NCI-H510A (cell line): ENCODE measurements around the gene WDR4.
"Not testable (repeated sequence)": the region's sequence is repeated elsewhere in the genome, so short reads cannot be mapped to it uniquely, and the experiment has no call there.

Experiments
- DNase-seq: peaks from one replicate; lab custom pipeline; 2025; lab: John Stamatoyannopoulos, UW

WDR4 gene, protein sequence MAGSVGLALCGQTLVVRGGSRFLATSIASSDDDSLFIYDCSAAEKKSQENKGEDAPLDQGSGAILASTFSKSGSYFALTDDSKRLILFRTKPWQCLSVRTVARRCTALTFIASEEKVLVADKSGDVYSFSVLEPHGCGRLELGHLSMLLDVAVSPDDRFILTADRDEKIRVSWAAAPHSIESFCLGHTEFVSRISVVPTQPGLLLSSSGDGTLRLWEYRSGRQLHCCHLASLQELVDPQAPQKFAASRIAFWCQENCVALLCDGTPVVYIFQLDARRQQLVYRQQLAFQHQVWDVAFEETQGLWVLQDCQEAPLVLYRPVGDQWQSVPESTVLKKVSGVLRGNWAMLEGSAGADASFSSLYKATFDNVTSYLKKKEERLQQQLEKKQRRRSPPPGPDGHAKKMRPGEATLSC

DNA sequence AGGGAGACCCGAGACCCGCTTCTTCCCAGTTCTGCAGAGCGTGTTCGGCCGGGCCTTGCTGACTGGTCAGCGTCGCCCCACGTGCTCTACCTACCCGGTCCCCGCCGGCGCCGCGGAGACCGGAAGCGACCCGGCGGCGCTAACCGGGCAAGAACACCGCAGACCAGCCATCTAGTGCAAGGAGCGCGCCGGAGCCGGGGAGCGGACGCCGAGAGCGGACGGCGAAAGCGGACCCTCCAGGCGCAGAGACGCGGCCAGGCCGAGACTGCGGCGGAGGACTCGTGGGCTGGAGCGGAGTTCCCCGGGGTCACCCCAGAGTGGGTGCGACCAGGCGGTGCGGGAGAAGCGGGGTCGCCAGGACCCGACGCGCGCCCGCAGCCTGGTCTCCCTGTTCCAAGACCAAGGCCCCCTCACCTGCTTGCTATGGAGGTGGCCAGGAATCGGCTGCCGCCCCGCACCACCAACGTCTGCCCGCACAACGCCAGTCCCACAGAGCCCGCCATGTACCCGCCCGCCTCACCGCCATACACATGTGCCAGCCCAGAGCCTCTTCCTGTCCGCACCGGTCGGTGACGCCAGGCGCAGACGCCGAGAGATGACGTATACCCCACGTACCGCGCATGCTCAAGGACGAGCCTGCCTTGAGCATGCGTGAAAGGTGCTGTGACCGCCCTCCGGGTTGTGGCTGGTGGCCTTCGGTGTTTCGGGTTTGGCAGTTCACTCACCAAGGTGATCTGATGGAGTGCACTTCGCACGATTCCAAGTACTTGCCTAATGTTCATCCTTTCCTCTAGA, at the start of gene WDR4:
Gene WDR4, minus strand, starts transcription at position 547 of the 795 bp plus-strand sequence. Its CDS starts 44 bp downstream, at position 503.
- peak; percentile 84 for DNase-seq

DNA sequence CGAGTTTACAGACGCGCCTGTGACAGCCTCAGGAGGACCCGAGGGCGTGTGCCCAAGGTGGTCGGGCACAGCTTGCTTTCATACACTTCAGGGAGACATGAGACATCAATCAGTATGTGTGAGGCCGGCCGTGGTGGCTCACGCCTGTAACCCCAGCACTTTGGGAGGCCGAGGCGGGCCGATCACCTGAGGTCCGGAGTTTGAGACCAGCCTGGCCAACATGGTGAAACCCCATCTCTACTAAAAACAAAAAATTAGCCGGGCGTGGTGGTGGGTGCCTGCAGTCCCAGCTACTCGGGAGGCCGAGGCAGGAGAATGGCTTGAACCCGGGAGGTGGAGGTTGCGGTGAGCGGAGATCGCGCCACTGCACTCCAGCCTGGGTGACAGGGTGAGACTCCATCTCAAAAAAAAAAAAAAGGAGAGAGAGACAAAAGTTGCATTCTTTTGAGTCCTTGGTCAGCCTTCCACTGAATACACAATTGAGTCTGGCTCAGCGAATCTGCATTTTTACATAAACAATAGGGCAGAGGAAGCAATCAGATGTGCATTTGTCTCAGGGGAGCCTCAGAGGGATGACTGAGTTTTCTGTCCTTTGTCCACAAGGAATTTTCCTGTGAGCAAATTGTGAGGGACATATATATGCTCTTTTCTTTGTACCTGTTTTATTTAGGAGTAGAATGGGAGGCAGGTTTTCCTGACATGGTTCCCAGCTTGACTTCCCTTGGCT, 48.3 kb upstream of the WDR4 start:
- DNase-seq = not testable (repeated sequence)

DNA sequence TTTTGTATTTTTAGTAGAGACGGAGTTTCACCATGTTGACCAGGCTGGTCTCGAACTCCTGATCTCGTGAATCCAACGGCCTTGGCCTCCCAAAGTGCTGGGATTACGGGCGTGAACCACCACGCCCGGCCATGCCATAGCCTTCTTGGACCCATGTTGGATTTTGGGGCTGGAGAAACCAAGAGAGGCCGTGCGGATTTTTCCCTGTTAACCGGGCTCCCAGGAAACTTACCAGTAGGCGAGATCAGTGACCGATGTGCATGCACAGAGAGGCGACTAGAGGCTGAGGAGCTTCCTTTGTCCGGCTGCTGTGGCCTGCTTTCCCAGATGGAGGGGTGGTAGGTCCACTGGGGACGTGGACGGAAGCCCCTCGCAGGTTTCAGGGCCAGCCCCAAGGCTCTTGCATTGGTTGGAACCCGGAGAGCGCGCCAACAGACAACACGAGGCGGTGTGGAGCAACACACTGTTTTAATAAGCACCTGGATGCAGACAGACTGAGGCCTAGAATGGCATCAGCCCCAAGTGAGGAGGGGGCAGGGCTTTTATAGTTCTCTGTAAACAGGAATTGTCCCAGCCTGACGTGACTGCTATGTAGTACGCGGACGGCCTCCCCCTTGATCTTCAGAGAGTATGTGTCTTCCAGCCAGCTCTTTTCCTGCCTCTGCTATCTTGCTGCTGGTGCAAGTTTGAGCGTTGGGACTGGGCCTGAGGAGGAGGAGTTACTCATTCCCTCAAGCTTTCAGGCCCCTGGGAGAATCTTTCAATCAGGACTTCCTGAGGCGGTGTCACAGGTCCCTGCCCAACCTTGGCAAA, 46.0 kb upstream of the WDR4 start, which contains the start of gene ERVH48-1:
Gene ERVH48-1, minus strand, starts transcription at position 517 of the 813 bp plus-strand sequence. CDS start 6,624 bp downstream, outside the sequence.
- DNase-seq = no peak

DNA sequence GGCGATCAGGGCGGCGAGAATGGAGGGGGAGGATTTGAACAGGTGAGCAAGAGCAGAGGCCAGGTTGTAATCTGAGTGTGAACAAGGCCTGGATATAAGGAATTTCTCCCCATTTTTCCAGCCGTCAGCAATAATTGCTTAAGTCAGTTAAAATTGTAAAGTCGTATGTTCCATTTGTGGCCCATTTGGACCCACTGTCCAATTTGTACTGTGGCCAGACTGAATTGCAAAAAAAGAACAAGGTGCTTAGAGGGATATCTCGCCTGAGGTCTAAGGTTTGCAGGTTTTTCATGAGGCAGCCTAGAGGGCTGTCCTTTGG, 45.1 kb upstream of the WDR4 start:
- DNase-seq = no peak

DNA sequence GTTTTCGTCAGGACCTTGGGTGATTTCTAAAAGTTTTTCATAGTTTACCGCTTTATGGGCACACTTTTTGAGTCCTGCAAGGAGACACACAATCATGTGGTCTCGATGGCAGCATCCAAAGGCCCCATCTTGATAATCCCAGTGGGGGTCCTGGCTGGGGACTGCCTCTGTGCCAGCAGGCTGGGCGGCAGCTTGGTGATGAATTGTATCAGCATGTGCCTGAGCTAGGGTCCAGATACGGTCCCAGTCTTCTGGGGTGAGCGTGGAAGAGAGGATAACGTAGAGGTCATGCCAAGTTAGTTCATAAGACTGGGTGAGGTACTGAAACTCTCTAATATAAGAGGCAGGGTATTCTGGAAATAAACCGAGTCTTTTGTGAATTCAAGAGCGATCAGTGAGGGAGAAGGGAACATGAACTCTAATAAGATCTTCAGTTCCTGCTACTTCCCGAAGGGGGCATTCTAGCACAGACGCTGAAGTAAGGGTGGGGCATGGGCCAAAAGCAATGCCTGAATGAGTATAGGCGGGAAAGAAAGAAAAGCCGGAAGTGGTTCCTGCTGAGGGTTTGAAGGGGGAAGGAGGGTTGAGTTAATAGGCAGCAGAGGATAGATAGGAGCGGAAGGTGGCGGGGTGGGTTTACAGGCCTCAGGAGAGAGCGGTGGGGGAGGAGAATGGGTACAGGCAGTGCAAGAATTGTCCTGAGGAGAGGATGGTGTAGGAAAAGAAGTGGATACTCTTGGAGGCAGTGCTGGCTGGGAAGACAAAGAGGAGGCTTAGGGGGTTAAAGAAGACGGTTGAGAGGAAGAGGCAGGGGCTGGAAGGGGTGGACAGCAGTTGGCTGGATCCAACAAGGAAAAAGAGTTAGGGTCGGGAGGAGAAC, 44.5 kb upstream of the WDR4 start:
- peak; percentile 88 for DNase-seq

DNA sequence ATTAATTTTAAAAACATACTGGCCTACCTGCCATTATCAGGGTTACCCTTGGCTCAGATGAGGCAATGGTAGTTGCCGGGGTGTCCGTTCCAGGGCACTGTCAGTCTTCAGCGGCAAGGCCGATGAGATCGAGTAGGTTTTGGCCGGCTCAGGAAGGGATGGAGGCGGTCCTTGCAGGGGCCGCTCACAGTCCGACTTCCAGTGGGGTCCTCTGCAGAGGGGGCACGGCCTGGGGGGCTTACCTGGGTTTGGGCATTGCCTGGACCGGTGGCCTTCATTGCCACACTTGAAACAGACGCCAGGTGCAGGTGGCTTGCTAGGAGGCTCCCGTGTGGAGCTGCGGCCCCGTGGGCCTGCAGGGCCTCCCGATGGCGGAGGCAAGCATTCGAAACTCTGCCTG, 43.6 kb upstream of the WDR4 start:
- no peak for DNase-seq

DNA sequence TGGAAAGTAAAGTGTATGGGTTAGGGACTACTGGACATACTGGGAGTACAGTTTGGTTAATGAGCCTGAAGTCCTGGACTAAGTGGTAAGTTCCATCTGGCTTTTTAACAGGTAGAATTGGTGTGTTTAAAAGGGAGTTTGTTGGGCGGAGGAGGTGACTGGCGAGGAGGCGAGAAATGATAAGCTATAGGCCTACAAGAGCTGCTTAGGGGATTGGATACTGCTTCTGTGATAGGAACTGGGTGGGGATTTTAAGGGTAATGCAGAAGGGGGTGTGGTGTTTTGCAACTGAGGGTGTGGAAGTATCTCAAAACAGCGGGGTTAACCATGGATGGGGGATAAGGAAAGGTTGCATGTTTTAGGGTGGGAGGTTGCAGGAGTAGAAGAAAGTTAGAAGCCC, 42.6 kb upstream of the WDR4 start:
- DNase-seq = no peak

DNA sequence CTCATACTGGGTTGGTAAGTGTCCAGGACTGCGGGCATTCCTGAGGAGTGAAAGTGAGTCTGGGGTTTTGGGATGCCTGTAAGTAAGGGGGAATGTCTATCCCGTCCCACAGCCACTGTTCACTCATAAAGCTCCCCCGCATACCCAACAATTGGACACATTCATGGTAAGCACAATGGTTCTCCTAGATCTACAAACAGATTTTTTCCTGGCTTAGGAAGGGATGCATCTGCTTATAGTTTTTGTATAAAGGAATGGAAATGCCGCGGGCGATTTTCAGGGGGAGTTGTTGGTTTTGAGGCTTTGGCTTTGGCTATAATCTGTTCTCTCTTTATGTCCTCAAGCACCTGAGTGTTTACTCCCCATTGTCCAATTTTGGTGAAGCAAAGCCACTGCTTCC, 39.0 kb upstream of the WDR4 start:
- DNase-seq = no peak

DNA sequence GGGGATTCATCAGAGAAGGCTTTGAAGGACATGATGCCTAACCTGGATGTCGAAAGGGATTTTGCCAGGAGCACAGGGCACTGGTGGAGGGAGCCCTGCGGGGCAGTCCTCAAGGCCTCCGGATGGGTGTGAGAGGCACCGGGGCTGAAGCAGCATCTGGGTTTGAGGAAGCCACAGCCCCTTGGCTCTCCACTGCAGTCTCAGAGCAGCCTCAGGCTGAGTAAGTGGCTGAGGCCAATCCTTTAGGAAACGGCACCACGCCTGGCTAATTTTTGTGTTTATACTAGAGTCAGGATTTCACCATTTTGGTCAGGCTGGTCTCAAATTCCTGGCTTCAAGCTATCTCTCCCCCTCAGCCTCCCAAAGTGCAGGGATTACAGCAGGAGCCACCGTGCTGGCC, 34.1 kb upstream of the WDR4 start:
- no peak for DNase-seq

DNA sequence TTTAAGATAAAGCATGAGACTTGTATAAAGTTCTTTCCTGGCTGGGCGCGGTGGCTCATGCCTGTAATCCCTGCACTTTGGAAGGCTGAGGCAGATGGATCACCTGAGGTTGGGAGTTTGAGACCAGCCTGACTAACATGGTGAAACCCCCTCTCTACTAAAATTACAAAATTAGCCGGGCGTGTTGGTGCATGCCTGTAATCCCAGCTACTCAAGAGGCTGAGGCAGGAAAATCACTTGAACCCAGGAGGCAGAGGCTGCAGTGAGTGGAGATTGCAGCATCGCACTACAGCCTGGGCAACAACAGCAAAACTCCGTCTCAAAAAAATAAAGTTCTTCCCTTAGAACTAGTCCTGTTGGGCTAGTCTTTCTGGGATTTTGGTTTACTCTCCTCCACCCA, 32.6 kb upstream of the WDR4 start:
- DNase-seq = not testable (repeated sequence)

DNA sequence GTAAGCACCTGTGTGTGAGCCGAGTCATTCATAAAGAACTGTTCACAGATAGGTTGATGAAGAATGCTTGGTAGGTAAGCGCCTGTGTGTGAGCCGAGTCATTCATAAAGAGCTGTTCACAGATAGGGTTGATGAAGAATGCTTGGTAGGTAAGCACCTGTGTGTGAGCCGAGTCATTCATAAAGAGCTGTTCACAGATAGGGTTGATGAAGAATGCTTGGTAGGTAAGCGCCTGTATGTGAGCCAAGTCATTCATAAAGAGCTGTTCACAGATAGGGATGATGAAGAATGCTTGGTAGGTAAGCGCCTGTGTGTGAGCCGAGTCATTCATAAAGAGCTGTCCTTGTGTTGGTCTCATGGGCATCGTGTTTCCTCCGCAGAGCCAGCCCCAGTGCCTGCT, 29.1 kb upstream of the WDR4 start:
- not testable (repeated sequence) for DNase-seq

DNA sequence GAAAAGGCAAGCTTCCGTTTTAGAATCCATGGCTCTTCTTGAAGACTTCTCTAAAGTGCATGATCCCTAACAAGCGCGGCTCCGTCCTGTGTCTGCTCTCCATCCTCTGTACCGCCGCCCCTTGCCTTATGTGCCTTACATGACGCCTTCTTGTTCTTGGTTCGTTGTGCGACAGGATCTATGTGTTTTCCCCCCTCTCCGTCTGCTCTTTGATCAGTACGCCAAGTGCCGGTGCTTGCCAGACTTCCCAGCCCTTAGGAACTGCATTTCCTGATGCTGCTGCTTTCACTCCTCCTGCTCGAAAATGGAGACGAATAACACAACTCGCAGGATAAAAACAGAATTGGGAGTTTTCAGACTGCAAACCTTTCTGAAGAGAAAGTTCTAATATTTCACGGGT, 26.9 kb upstream of the WDR4 start:
- no peak for DNase-seq

DNA sequence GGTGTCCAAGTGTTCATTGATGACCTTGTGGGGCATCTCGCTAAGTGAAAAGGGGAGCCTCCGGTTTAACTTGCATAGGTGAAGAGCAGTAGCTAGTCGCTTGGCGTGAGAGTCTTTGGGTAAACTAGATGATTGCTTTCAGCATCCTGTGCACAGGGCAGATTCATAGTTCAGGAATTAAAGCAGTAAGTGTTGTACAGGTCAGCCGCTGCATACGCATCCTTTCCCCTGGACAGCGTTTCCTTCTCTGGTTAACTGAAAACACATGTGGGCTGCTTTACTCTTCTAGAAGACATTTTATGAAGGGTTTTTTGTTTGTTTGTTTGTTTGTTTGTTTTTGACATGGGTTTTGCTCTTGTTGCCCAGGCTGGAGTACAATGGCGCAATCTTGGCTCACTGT, 25.9 kb upstream of the WDR4 start:
- DNase-seq = no peak

DNA sequence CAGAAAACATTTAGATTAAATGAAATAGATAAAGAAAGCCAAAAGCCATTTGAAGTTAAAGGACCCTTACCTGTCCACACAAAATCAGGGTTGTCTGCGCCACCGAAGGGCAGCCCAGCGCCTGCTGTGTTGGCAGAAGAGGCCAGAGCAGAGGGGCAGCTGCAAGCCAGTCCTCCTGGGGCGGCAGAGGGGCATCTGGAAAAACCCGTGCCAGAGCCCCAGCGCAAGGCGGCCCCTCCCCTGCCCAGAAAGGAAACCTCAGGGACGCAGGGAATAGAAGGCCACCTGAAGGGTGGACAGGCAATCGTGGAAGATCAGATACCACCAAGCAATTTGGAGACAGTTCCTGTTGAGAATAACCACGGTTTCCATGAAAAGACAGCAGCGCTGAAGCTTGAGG, 24.5 kb upstream of the WDR4 start:
- DNase-seq = no peak

DNA sequence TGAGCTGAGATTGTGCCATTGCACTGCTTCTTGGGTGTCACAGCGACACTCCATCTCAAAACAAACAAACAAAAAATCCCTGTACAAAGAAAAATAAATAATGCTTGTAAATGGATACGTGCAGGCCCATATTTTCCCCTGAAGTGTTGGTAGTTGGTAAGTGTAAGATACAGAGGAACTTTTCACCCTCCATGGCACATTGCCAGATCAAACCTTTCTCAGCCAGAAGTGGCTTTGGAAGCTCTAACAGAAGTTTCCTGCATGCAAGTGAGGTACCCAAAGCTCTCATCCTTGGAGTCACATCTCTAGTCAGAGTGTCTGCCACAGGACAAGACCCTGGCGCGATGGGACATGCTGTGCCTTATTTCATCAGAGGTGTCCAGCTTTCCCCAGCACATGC, 21.1 kb upstream of the WDR4 start:
- no peak for DNase-seq

DNA sequence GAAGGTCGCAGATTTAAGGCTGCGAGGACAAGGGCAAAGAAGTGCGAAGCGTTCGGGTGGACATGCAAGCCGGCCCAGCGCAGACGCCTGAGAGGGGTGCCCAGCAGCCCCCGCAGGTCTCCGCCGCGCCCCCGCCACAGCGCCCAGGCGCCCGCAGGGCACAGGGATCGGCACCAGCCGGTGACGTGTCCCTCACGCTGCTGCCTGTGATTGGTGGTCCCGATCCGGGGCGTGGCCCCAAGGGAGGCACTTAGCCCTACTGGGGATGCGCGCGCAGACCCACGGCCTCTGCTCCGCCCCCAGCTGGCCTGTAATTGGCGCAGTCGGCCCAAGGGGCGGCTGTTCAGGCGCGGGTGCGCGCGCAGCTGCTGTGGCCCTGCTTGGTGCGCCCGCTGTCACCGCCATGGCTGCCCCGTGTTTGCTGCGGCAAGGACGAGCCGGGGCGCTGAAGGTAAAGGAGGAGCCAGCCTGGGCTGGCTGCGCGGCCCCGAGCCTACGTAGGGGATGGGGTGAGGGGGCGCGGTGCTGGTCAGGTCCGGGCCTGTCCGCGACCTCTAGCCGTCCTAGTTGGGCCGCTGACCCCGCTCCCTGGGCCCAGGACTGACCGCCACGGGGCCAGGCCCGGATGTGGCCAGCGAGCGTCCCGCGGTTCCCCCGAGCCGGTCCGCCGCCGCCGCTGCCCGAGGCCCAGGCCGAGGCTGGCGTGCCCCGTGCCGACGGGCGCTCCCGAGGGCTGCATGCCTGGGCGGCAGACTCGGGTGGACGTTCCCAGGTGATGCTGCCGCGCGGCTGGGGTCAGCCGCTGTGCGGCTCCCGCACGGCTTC, 13.8 kb upstream of the WDR4 start, which contains the start of gene NDUFV3:
Gene NDUFV3, plus strand, starts transcription at position 379 of the 825 bp plus-strand sequence. Its CDS starts 25 bp downstream, at position 404.
- DNase-seq = peak; percentile 93

DNA sequence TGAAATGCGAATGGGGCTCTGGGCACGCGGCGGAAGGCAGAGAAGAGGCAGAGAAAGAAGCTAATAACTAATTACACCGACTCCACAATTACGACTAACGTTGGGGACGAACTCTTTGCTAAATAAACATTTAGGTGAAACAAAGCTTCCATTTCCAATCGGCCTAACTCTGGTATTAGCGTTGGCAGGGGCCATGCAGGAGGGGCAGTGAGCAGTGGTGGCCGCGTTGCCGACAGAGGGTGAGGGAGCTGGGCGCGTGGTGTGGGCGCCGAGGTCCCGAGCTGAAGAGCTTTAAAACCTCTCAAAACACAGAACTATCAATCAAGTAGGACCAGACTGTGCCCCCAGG, 13.2 kb upstream of the WDR4 start:
- DNase-seq = no peak

DNA sequence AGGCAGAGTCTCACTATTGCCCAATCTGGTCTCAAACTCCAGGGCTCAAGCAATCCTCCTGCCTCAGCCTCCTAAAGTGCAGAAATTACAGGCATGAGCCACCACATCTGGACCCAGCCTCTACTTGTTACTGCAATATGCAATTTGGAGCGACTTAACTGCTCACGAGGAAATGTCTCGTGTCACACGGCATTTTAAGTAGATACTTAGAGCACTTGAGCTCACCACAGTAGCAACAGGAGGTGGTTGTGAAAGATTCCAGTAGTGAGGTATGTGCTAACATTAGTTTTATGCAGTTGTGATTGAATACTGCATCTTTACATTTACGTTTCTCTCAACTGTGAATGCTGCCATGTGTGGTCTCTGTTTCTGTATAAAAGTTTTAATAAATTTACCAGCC, 8.0 kb upstream of the WDR4 start:
- DNase-seq = no peak

DNA sequence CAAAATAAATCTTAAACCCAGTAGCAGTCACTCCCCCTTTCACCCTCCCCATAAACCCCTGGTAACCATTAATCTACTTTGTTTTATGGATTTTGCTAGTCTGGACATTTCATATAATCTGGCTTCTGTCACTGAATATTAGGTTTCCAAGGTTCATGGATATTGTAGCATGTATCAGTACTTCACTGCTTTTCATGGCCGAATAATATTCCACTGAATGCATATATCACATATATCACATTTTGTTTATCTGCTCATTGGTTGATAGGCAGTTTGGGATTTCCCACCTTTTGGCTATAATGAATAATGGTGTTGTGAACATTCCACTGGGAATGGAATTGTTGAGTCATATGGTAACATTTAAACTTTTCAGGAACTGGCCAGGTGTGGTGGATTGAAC, 4.6 kb upstream of the WDR4 start:
- no peak for DNase-seq

DNA sequence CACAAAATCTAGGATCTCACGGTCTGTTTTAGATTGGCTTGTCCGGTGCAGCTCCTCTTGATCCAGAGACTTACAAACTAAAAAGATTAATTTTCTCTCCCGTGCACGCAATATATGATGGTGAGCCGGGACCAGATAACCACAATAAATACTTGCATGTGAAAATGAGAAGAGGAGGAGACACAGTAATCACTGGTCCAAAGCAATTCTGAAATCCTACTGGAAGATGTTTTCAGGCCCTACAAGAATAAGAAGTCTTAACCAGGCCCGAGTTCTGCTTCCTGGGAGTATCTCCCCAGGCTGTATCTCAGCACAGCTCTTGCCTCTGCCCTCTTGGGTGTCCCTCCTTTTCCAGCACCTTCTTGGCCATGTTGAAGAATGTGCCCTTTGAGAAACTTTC, 1.0 kb upstream of the WDR4 start:
- no peak for DNase-seq
